ENCODE results near the gene GFY. TPM values are rescaled to one million over a fixed set of nuclear protein-coding genes. Genes with fewer than 3 reads are reported as not detected.
A peak's percentile ranks its signal among the peaks of the same experiment; 100 is the strongest.

GFY gene
- total RNA-seq, 6 donors from 2014 or later = not detected

DNA sequence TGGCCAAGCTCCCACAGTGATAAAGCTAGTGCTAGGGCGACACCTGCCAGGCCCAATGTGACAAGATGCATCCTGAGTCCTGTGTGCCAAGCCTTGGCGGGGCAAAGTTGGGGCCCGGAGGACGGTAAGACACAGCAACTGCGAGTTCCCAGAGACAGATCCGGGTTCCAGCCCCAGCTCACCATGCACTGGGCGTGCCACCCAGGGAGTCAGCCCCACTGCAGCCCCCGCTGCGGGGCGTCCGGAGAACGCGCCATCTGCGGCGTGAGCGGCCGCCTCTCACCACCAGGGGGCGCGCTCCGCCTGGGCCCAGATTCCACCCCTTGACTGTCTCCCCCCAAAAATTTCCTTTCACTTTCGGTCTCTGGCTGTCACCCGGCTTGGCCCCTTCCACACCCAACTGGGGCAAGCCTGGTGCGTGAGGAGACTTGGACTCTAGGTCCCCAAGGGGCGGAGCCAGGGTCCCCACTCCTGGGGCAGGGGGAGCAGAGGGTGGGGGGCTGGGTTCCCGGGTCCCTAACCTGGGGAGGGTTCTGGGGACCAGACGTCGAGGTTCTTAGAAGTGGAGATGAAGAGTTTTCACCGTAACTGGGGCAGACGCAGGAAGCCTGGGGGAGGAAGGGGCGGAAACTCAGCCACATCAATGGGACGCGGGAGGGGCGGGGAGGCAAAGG is 48.8 kb downstream of the GFY start, which contains the start of gene FLT3LG:
TSS of gene FLT3LG (plus strand) at position 348 of the 674 bp plus-strand sequence. CDS start 425 bp downstream, outside the sequence.
- Histone ChIP-seq H3K9me3 (no peaks in the 10 kb centered on the region), H3K27ac (peak within 1 kb of the TSS; percentile 73 to 92 (median 88)), H3K4me3 (peak within 1 kb of the TSS; percentile 47 to 85 (median 64)), H3K36me3 (peaks cover 0 to 7% (median 0%) of the 10 kb centered on the region in 4 donors), H3K4me1 (peaks cover 9 to 34% (median 16%) of the 10 kb centered on the region in 4 donors), H3K27me3 (no peaks in the 10 kb centered on the region)
- peak in 1 of 4 donors; percentile 18 for TF ChIP-seq POLR2A (IDR thresholded peaks at IDR 0.05)
- TF ChIP-seq CTCF (IDR thresholded peaks at IDR 0.05) = peak; percentile 98 to 99 (median 98)
- no peak for TF ChIP-seq EP300 (IDR thresholded peaks at IDR 0.05)
- TF ChIP-seq POLR2AphosphoS5 (IDR thresholded peaks at IDR 0.05) = peak; percentile 42 to 69
- ATAC-seq (ENCODE audit: low FRiP score in 2 of 2) = peak; percentile 87 to 91
- peak; percentile 82 to 97 for DNase-seq
- WGBS, 2 donors = 0 to 8% methylated on average over 6 to 17 of the region's 33 CpGs

DNA sequence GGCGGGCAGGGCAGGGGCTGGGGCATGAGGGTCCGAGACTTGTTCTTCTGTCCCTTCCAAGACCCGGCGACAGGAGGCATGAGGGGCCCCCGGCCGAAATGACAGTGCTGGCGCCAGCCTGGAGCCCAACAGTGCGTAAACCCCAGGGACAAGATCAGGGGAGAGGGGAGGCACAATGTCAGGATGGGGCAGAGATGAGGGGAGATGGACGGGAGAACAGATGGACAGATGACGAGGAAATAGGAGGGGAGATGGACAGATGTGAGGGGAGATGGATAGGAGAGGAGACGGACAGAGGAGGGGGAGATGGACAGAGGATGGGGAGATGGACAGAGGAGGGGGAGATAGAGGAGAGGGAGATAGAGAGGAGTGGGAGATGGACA is 49.3 kb downstream of the GFY start:
- no peaks in the 10 kb centered on the region for H3K27me3 ChIP-seq
- H3K27ac ChIP-seq = peak overlapping the region; percentile 73 to 92 (median 88)
- no peak for DNase-seq
- 4% methylated on average over 10 to 11 of the region's 11 CpGs for WGBS, 2 donors
- peak overlapping the region; percentile 47 to 85 (median 64) for H3K4me3 ChIP-seq
- ATAC-seq (ENCODE audit: low FRiP score in 2 of 2) = no peak
- H3K36me3 ChIP-seq = peaks cover 0 to 7% (median 0%) of the 10 kb centered on the region in 4 donors
- TF ChIP-seq CTCF (IDR thresholded peaks at IDR 0.05) = no peak
- TF ChIP-seq EP300 (IDR thresholded peaks at IDR 0.05) = no peak
- no peak for TF ChIP-seq POLR2A (IDR thresholded peaks at IDR 0.05)
- no peak for TF ChIP-seq POLR2AphosphoS5 (IDR thresholded peaks at IDR 0.05)
- H3K9me3 ChIP-seq = no peaks in the 10 kb centered on the region
- peaks cover 9 to 28% (median 14%) of the 10 kb centered on the region in 4 donors for H3K4me1 ChIP-seq

DNA sequence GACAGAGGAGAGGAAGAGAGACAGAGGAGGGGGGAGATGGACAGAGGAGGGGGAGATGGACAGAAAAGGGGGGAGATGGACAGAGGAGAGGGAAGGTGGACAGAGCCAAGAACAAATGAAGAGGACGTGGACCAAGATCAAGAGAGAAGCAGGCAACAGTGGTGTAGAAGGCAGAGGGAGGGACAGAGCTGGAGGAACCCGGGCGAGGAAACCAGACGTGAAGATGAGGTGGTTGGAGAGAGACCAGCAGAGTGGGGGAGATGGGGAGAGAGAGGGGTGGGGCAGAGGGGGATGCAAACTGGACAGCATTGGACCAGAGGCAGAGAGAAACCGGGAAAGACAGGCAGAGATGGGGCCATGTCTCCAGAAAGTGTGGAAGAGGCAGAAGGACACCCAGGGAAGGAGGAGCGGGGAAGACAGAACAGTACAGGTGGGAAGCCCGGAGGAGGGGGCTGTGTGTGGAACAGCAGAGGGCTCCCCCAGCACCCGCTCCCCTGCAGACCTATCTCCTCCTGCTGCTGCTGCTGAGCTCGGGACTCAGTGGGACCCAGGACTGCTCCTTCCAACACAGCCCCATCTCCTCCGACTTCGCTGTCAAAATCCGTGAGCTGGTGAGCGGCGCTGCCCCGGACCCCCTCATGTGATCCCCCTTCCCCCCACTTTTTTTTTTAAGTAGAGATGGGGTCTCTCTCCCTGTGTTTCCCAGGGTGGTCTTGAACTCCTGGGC is 50.2 kb downstream of the GFY start:
- Histone ChIP-seq H3K4me3 (peak overlapping the region in 1 of 4 donors; percentile 66), H3K4me1 (peaks cover 9 to 25% (median 14%) of the 10 kb centered on the region in 4 donors), H3K27ac (peak overlapping the region; percentile 73 to 92 (median 88)), H3K36me3 (peaks cover 0 to 11% (median 1%) of the 10 kb centered on the region in 4 donors), H3K27me3 (no peaks in the 10 kb centered on the region), H3K9me3 (no peaks in the 10 kb centered on the region)
- TF ChIP-seq POLR2AphosphoS5 (IDR thresholded peaks at IDR 0.05) = no peak
- TF ChIP-seq POLR2A (IDR thresholded peaks at IDR 0.05) = no peak
- no peak for TF ChIP-seq CTCF (IDR thresholded peaks at IDR 0.05)
- TF ChIP-seq EP300 (IDR thresholded peaks at IDR 0.05) = no peak
- WGBS, 2 donors = 70 to 81% methylated on average over 15 of the region's 15 CpGs
- ATAC-seq (ENCODE audit: low FRiP score in 2 of 2) = no peak
- DNase-seq = no peak

GRCh38 chr19:49475995-49476880 is 51.0 kb downstream of the GFY start:
- DNase-seq = peak in 1 of 2 donors; percentile 86
- H3K27me3 ChIP-seq = no peaks in the 10 kb centered on the region
- peak overlapping the region in 3 of 4 donors; percentile 28 to 90 (median 30) for H3K27ac ChIP-seq

More at GRCh38 chr19:49475995-49476880, 51.0 kb downstream of the GFY start:
- peak overlapping the region in 1 of 4 donors; percentile 66 for H3K4me3 ChIP-seq
- TF ChIP-seq POLR2AphosphoS5 (IDR thresholded peaks at IDR 0.05) = no peak
- peak in 4 of 6 experiments; percentile 19 to 44 (median 26) for TF ChIP-seq CTCF (IDR thresholded peaks at IDR 0.05)
- H3K36me3 ChIP-seq = peaks cover 0 to 11% (median 3%) of the 10 kb centered on the region in 4 donors
- peak; percentile 33 to 67 for ATAC-seq (ENCODE audit: low FRiP score in 2 of 2)
- H3K9me3 ChIP-seq = no peaks in the 10 kb centered on the region
- 62 to 69% methylated on average over 25 to 26 of the region's 27 CpGs for WGBS, 2 donors
- H3K4me1 ChIP-seq = peaks cover 9 to 25% (median 14%) of the 10 kb centered on the region in 4 donors

Data from upper lobe of left lung (tissue), 6 donors.